GM12878 (cell line): Measurements from ENCODE around the gene MCMBP.

ENCODE experiments used
- CBFB ChIP-seq: IDR thresholded peaks from 2 replicates; pipeline ENCODE4 v1.6.1; 2016; ENCODE audit warnings: antibody characterized with exemption, low read depth
- CTCF ChIP-seq, 3 experiments: IDR thresholded peaks in 2 of 3; conservative IDR thresholded peaks in 1 of 3; 2 replicates each; pipeline ENCODE4 v1.5.1; 2011; ENCODE audit warnings: low read depth in 3 of 3, low read length in 3 of 3, mild to moderate bottlenecking in 3 of 3, control low read depth in 2 of 3, moderate library complexity in 2 of 3, inconsistent platforms in 1 of 3, mixed read lengths in 1 of 3; ENCODE audit not compliant: control insufficient read depth in 2 of 3, insufficient read depth in 1 of 3; ENCODE audit errors: extremely low read depth in 1 of 3
- KDM1A ChIP-seq: fragments of 200-600 bp; sonication (generic); IDR thresholded peaks from 2 replicates; pipeline ENCODE4 v1.6.1; 2016; ENCODE audit warnings: borderline replicate concordance
- YY1 ChIP-seq: IDR thresholded peaks from 2 replicates; pipeline ENCODE4 v1.6.1; 2011; ENCODE audit warnings: low read depth, mild to moderate bottlenecking, low read length

- no peak for TF ChIP-seq KDM1A
- TF ChIP-seq CTCF (IDR thresholded peaks at IDR 0.05 in 2 of 3, conservative IDR thresholded peaks at IDR 0.05 in 1 of 3; ENCODE audit: control insufficient read depth in 2 of 3, extremely low read depth in 1 of 3, insufficient read depth in 1 of 3, low read depth in 3 of 3, low read length in 3 of 3) = no peak
- no peak for TF ChIP-seq CBFB
- TF ChIP-seq YY1 = no peak
These were observed 8.6 kb downstream of the MCMBP start for GRCh38 chr10:119863951-119864565.
